Measurements from ENCODE around the gene CASKIN2. TPM values are rescaled to one million over a fixed set of nuclear protein-coding genes. Genes with fewer than 3 reads are reported as not detected.

The CASKIN2 gene
- total RNA-seq, 4 donors from 2014 or later, result 9.5 to 12.2 (median 10.4) TPM

DNA sequence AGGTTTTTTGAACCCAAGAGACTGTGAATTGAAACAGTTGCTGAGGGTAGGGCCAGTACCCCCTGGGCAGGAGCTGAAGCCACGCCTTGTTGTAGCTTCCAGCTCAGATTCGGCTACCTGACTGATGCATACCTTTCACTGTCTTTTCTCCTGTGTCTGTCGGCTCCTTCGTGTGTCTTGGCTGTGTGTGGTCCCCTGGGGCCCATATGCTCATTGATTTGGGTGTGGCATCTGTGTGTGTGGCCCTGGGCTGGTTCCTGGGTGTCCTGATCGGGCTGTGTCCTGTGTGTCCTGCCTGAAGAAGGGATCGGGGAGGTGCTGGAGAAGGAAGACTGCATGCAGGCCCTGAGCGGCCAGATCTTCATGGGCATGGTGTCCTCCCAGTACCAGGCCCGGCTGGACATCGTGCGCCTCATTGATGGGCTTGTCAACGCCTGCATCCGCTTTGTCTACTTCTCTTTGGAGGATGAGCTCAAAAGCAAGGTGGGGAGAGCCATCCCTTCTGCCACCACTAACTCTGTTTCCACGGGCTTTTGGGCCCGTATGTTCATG lies 20.9 kb downstream of the CASKIN2 start:
- peaks cover 0 to 23% (median 0%) of the 10 kb centered on the region in 3 donors for H3K4me1 ChIP-seq
- no peak overlapping the region for H3K4me3 ChIP-seq
- H3K36me3 ChIP-seq, result peaks cover 20 to 99% (median 40%) of the 10 kb centered on the region in 3 donors
- 73 to 81% methylated on average over 3 to 10 of the region's 14 CpGs for WGBS, 2 donors
- intact Hi-C loops (cut with DNase I), result loop anchor here (10.0 kb wide), 1 partner anchor 60 kb away; no protein-coding TSS in a partner anchor
- no peak for DNase-seq
- TF ChIP-seq, protein P1, sequence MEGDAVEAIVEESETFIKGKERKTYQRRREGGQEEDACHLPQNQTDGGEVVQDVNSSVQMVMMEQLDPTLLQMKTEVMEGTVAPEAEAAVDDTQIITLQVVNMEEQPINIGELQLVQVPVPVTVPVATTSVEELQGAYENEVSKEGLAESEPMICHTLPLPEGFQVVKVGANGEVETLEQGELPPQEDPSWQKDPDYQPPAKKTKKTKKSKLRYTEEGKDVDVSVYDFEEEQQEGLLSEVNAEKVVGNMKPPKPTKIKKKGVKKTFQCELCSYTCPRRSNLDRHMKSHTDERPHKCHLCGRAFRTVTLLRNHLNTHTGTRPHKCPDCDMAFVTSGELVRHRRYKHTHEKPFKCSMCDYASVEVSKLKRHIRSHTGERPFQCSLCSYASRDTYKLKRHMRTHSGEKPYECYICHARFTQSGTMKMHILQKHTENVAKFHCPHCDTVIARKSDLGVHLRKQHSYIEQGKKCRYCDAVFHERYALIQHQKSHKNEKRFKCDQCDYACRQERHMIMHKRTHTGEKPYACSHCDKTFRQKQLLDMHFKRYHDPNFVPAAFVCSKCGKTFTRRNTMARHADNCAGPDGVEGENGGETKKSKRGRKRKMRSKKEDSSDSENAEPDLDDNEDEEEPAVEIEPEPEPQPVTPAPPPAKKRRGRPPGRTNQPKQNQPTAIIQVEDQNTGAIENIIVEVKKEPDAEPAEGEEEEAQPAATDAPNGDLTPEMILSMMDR (IDR thresholded peaks at IDR 0.05), result no peak
- no peak for TF ChIP-seq POLR2A (IDR thresholded peaks at IDR 0.05)
- H3K27me3 ChIP-seq, result no peaks in the 10 kb centered on the region
- H3K27ac ChIP-seq, result no peak overlapping the region
- no peaks in the 10 kb centered on the region for H3K9me3 ChIP-seq

DNA sequence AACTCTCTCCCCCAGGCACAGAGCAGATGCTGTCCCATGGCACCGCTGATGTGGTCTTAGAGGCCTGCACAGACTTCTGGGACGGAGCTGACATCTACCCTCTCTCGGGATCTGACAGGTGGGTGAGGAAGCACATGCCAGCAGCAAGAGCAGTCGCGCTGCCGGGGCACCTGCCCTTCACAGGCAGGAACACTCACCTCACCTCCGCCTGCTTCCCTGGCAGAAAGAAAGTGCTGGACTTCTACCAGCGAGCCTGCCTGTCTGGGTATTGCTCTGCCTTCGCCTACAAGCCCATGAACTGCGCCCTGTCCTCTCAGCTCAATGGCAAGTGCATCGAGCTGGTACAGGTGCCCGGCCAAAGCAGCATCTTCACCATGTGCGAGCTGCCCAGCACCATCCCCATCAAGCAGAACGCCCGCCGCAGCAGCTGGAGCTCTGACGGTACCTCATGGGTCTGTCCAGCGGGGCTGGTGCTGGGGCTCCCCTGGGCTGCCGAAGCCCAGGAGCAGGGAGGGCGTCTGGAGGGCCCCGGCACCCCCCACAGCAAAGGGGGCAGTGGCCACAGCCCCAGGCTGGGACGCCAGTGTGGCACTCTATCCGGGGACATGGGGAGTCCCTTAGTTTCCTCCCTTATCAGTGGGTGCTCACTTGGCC lies 21.7 kb downstream of the CASKIN2 start:
- intact Hi-C loops (cut with DNase I), result loop anchor here (10.0 kb wide), 1 partner anchor 59 kb away; no protein-coding TSS in a partner anchor
- Histone ChIP-seq H3K27ac (no peak overlapping the region), H3K4me3 (no peak overlapping the region), H3K4me1 (peaks cover 0 to 17% (median 0%) of the 10 kb centered on the region in 3 donors), H3K27me3 (no peaks in the 10 kb centered on the region), H3K9me3 (no peaks in the 10 kb centered on the region), H3K36me3 (peaks cover 20 to 99% (median 40%) of the 10 kb centered on the region in 3 donors)
- 75 to 93% methylated on average over 4 to 6 of the region's 23 CpGs for WGBS, 2 donors
- DNase-seq, result no peak
- TF ChIP-seq POLR2A (IDR thresholded peaks at IDR 0.05), result no peak
- TF ChIP-seq, protein P1 (IDR thresholded peaks at IDR 0.05), result no peak

DNA sequence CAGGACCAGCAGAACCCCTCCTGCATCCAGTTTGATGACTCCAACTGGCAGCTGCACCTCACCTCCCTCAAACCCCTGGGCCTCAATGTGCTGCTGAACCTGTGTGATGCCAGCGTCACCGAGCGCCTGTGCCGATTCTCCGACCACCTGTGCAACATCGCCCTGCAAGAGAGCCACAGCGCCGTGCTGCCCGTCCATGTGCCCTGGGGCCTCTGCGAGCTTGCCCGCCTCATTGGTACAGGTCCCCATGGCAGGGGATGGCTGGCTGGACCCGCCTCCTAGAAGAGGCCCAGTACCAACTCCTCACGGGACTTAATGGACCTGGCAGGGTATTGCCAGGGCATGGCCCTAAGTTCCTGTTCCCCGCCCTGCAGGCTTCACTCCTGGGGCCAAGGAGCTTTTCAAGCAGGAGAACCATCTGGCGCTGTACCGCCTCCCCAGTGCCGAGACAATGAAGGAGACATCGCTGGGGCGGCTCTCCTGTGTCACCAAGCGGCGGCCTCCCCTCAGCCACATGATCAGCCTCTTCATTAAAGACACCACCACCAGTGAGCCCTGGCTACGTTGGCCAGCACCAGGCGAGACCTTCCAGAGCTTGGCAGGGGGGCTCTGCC lies 22.7 kb downstream of the CASKIN2 start:
- 100% methylated on average over 3 of the region's 23 CpGs; no CpG with 5 or more reads in 1 of the 2 donors for WGBS, 2 donors
- intact Hi-C loops (cut with DNase I), result loop anchor here (10.0 kb wide), 1 partner anchor 58 kb away; no protein-coding TSS in a partner anchor
- DNase-seq, result no peak
- Histone ChIP-seq H3K9me3 (no peaks in the 10 kb centered on the region), H3K27ac (no peak overlapping the region), H3K27me3 (no peaks in the 10 kb centered on the region), H3K36me3 (peaks cover 20 to 95% (median 40%) of the 10 kb centered on the region in 3 donors), H3K4me3 (no peak overlapping the region), H3K4me1 (peaks cover 0 to 22% (median 4%) of the 10 kb centered on the region in 3 donors)
- TF ChIP-seq, protein P1 (IDR thresholded peaks at IDR 0.05), result no peak
- no peak for TF ChIP-seq POLR2A (IDR thresholded peaks at IDR 0.05)

DNA sequence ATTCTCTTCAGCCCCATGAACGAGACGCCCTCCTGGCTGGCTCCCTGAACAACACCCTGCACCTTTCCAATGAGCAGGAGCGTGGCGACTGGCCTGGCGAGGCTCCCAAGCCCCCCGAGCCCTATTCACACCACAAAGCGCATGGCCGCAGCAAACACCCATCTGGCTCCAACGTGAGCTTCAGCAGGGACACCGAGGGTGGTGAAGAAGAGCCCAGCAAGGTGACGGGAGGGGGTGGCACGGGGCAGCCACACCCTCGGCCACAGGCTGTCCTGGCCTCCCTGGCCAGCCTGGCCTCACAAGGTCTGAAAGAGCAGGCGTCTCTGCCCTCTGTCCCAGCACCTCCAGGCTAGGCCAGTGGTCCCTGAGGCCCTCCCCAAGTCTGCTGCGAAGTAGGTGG lies 23.7 kb downstream of the CASKIN2 start:
- no peak overlapping the region for H3K4me3 ChIP-seq
- H3K36me3 ChIP-seq, result peaks cover 15 to 89% (median 40%) of the 10 kb centered on the region in 3 donors
- intact Hi-C loops (cut with DNase I), result loop anchor here (10.0 kb wide), 1 partner anchor 57 kb away; no protein-coding TSS in a partner anchor
- no peaks in the 10 kb centered on the region for H3K27me3 ChIP-seq
- TF ChIP-seq, protein P1 (IDR thresholded peaks at IDR 0.05), result no peak
- no peak for TF ChIP-seq POLR2A (IDR thresholded peaks at IDR 0.05)
- H3K27ac ChIP-seq, result no peak overlapping the region
- DNase-seq, result no peak
- 100% methylated on average over 1 to 5 of the region's 15 CpGs for WGBS, 2 donors
- peaks cover 3 to 31% (median 4%) of the 10 kb centered on the region in 3 donors for H3K4me1 ChIP-seq
- no peaks in the 10 kb centered on the region for H3K9me3 ChIP-seq

All from esophagus squamous epithelium (tissue), 5 donors.